HG03135 (cell line): ENCODE measurements around the gene TRIM6.

ENCODE experiments used
- ATAC-seq: cut with Tn5 transposase; IDR thresholded peaks from one replicate; pipeline ENCODE4 v1.9.1; 2021; ENCODE audit warnings: mild to moderate bottlenecking, moderate library complexity; ENCODE audit not compliant: unreplicated experiment

TRIM6 gene

DNA sequence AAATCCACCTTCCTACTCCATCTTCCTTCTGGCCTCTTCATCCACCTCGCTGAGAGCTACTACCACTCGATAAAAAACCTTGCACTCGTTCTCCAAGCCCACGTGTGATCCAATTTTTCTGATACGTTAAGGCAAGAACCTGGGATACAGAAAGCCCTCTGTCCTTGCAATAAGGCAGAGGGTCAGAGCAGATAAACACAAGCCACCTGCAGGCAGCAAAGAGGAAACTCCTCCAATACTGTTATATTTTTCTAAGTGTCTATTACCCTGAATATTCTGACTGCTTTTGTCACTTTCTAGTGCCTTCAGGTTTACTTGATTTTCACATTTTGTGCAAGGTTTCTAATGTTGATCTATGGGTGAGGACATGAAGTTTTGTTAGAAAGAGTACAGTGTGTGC, 61.9 kb downstream of the TRIM6 start:
- no peak for ATAC-seq
